NB4 (cell line): Measurements from ENCODE around the gene SENP2.

Experiments used
- DNase-seq: peaks from one replicate; pipeline ENCODE4 v3.0.0; 2010; ENCODE audit warnings: low read depth
- H3K4me3 ChIP-seq: one replicate; pipeline ENCODE4 v1.5.1; 2011; ENCODE audit warnings: mild to moderate bottlenecking, low read depth, low read length, moderate library complexity
- MYC ChIP-seq: IDR thresholded peaks from 2 replicates; pipeline ENCODE4 v1.6.1; 2011; ENCODE audit warnings: low read depth, low read length
- POLR2A ChIP-seq: IDR thresholded peaks from 2 replicates; pipeline ENCODE4 v1.6.1; 2011; ENCODE audit warnings: mild to moderate bottlenecking; ENCODE audit not compliant: insufficient read length; ENCODE audit errors: extremely low read depth
- TF ChIP-seq, protein P1 (sequence below): IDR thresholded peaks from one replicate; pipeline ENCODE4 v1.5.1; 2012; ENCODE audit warnings: low read depth, low read length
- TF ChIP-seq, protein P2 (sequence below): IDR thresholded peaks from 2 replicates; pipeline ENCODE4 v1.6.1; 2011; ENCODE audit warnings: low read depth, low read length

Gene SENP2

DNA sequence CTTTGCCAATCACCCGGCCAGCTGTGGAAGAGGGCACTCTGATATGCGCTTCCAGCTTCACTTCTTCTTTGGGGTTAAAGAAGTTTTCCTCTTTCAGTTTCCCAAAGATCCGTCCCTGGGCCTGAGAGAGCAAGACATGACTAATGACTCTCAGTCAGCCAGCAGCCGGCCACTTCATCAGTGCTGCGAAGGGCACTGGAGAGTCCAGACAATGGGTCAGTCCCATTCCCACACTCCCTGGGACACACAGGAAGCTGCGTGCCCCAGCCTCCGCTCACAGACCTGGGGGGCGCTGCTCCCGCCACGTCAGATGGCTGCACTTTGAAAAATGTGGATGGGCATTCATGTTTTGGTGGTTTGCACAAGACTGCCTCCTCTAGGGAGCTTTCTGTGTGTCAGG is 63.3 kb downstream of the SENP2 start:
- H3K4me3 ChIP-seq, result no peak overlapping the region
- no peak for DNase-seq
- TF ChIP-seq POLR2A, result no peak
- TF ChIP-seq MYC, result no peak
- TF ChIP-seq, protein P1, sequence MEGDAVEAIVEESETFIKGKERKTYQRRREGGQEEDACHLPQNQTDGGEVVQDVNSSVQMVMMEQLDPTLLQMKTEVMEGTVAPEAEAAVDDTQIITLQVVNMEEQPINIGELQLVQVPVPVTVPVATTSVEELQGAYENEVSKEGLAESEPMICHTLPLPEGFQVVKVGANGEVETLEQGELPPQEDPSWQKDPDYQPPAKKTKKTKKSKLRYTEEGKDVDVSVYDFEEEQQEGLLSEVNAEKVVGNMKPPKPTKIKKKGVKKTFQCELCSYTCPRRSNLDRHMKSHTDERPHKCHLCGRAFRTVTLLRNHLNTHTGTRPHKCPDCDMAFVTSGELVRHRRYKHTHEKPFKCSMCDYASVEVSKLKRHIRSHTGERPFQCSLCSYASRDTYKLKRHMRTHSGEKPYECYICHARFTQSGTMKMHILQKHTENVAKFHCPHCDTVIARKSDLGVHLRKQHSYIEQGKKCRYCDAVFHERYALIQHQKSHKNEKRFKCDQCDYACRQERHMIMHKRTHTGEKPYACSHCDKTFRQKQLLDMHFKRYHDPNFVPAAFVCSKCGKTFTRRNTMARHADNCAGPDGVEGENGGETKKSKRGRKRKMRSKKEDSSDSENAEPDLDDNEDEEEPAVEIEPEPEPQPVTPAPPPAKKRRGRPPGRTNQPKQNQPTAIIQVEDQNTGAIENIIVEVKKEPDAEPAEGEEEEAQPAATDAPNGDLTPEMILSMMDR, result no peak
- TF ChIP-seq, protein P2, sequence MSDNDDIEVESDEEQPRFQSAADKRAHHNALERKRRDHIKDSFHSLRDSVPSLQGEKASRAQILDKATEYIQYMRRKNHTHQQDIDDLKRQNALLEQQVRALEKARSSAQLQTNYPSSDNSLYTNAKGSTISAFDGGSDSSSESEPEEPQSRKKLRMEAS, result no peak

DNA sequence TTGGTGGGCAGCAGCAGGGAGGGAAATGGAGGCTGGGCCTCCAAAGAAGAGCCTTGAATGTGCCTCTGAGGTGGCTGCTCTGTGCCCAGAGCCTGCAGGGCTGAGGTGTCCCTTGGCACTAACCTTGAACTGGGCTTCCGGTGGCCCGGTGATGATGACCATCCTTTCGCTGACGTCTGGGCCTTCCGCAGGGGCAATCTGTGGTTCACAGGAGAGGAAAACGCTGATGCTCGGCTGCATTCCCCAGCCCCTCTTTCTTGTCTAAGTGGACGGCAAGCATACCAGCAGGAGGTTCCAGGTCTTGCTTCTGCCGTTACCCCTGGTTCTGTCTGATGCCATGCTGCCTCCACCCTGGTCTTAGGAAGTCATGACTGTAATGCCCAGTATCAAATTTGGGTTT is 65.9 kb downstream of the SENP2 start:
- no peak overlapping the region for H3K4me3 ChIP-seq
- TF ChIP-seq, protein P1, result no peak
- TF ChIP-seq, protein P2, result no peak
- TF ChIP-seq MYC (no peak), POLR2A (no peak)

DNA sequence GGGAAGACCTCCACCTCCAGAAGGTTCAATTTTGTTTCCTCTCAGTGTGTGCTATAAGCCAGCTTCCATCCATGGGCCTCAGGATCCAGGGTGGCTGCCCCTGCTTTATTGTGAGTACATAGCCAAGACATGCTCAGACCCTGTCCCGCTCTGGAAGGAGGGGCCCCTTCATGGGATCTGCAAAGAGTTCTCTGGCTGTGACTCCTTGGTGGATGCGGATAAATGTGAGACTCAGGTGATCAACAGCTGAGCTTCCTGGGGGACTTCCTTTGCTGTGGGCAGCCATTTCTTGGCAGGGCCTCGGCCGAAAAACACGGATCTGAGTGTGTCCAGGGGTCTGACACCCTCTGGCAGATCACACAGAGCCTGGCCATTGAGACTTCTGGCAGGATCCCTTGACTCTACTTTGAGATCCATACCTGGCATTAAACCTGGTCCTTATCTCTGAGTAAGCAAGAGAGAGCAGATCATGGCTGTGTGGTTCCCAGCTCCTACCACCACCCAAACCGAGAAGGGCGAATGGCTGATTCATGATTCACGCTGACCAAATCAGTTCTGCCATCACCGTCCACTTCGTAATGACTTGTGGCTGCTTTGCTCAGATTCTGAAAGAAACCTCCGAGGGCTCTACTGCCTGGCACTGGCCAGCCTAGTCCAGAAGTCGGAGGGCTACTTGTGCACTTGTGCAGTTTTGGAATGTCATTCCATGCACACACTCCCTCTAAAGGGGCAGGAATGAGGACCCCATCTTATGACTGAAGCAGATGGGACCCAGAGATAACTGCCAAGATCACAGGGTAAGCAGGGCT is 68.1 kb downstream of the SENP2 start:
- no peak overlapping the region for H3K4me3 ChIP-seq
- TF ChIP-seq POLR2A, result no peak
- TF ChIP-seq, protein P2, result no peak
- TF ChIP-seq, protein P1, result no peak
- no peak for TF ChIP-seq MYC
- no peak for DNase-seq

More for the DNA sequence above, 65.9 kb downstream of the SENP2 start:
- no peak for DNase-seq

DNA sequence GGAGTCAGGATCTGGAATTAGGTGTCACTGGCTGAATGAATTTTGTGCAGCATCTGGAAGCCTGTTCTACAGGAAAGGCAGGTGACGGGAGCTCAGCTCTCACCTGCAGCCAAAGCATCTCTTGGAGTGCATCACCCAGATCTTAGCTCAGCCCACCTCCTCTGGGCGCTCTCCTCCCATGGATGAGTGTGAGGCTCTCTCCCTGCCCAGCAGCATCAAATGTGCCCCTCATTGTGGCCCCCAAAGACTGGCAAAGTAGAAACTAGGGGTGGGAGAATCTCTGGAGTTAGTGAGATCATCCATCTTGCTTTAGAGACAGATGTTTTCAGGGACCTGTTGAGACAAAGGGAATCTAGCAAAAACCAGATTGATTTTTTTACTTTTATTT is 68.7 kb downstream of the SENP2 start:
- no peak for DNase-seq
- TF ChIP-seq POLR2A, result no peak
- TF ChIP-seq, protein P1, result no peak
- no peak for TF ChIP-seq MYC
- TF ChIP-seq, protein P2, result no peak
- no peak overlapping the region for H3K4me3 ChIP-seq

DNA sequence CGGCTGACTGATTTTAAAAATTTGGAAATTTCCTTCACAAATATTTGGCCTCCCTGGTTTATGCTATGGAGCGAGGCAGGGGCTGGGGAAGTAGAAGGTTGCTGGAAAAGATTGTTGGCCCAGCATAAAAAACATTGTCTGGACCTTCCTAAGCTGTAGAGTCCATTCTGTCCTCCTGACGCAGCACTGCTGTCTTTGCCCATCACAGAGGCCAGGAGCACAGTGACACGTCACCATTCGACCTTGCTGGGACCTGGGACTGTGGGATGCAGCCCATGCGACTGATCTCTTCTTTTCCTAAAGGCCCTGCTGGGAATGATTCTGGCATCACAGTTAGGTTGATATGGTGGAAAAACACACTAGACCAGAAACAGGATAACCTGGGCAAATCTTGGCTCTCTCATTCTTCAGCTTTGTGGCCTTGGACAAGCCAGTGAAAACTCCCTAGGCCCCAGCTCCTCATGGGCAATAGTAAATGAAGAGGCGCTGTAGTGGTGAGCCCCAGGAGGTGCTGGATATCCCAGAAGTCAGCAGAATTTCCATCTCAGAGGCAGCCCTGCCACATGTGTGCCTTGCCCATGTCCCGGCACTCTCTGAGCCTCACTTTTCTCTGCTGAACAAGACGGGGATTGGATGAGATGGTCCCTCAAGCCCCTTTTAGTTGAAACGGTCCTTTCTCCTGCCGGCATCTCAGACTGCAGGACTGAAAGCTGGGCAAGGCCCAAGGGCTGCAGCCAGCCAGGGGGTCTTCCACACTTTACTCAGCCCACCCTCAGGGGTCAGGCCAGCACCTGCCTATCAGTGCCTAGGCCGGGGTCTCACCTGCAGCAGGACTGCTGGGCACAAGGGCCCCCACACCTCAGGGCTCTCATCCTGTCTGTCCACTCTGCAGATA is 69.6 kb downstream of the SENP2 start:
- DNase-seq, result no peak
- no peak overlapping the region for H3K4me3 ChIP-seq
- TF ChIP-seq POLR2A, result no peak
- TF ChIP-seq MYC, result no peak
- TF ChIP-seq, protein P2, result no peak
- TF ChIP-seq, protein P1, result no peak
